Measurements from ENCODE around the gene CCDC34. TPM values are rescaled to one million over a fixed set of nuclear protein-coding genes. Genes with fewer than 3 reads are reported as not detected.

Gene CCDC34
- total RNA-seq, 1 experiment from 2014 or later, result 10.0 TPM

DNA sequence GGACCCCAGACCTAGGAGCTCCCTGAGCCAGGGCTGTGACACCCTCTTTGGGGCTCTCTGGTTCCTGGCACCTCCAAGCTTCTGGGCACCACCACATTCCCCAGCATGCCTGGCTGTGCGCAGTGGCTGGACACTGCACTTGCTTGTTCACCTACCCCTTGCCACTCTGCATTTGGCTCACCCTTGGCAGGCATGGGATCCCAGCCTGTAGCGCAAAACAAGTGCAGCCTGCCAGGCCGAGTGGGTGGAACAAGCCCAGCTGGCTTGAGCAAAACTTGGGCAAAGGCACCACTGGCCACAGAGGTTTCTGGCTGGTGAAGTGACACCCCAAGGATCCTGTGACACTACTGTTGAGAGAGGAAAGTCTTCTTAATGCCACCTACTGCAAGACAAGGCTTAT is 57.3 kb downstream of the CCDC34 start:
- Histone ChIP-seq H3K4me3 (ENCODE audit: insufficient read depth, low read depth, low read length) (no peak overlapping the region), H3K36me3 (replicated peaks; ENCODE audit: control insufficient read depth, insufficient read depth, low read length) (no peaks in the 10 kb centered on the region), H3K27me3 (ENCODE audit: control insufficient read depth, insufficient read depth, low read length) (no peaks in the 10 kb centered on the region)
- DNase-seq, result no peak

DNA sequence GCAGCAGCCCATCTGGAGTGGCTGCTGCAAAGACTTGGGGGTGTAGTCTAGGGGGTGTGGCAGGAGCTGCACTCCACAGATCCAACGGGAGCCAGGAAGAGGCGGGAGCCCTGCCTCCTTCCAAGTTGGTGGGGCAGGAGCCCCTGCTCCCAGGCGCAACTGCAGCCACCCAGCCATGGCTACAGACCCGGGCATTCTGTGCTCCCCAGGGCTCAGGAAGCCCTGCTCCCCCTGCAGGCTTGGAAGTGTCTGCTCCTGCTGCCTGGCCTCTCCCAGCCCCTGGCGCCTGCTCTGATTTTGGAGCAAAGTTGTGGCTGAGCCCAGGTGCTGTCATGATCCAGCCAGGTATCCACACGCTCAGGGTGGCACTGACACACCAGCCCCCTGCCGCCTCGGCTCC is 58.5 kb downstream of the CCDC34 start:
- DNase-seq, result peak; percentile 69
- H3K27me3 ChIP-seq (ENCODE audit: control insufficient read depth, insufficient read depth, low read length), result no peaks in the 10 kb centered on the region
- no peaks in the 10 kb centered on the region for H3K36me3 ChIP-seq (replicated peaks; ENCODE audit: control insufficient read depth, insufficient read depth, low read length)
- no peak overlapping the region for H3K4me3 ChIP-seq (ENCODE audit: insufficient read depth, low read depth, low read length)

DNA sequence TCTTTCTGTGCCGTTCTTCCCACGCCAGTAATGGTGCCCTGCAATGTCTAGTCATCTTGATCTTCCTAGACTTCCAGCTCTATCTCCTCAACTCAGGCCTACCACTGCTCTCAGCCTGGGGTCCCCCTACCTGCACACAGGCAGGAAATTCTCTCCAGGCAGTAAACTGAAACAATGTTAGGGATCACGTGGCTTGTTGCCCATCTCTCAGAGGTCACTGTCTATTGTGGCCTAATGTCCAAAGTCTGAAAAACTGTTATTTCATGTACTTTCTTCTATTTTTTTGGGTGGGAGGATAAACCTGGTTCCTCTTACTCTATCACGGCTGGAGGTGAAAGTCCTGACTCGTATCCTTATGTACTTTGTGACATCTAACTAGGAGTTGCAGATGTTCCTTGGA is 59.1 kb downstream of the CCDC34 start:
- no peak overlapping the region for H3K4me3 ChIP-seq (ENCODE audit: insufficient read depth, low read depth, low read length)
- no peak for DNase-seq
- H3K36me3 ChIP-seq (replicated peaks; ENCODE audit: control insufficient read depth, insufficient read depth, low read length), result no peaks in the 10 kb centered on the region
- no peaks in the 10 kb centered on the region for H3K27me3 ChIP-seq (ENCODE audit: control insufficient read depth, insufficient read depth, low read length)

DNA sequence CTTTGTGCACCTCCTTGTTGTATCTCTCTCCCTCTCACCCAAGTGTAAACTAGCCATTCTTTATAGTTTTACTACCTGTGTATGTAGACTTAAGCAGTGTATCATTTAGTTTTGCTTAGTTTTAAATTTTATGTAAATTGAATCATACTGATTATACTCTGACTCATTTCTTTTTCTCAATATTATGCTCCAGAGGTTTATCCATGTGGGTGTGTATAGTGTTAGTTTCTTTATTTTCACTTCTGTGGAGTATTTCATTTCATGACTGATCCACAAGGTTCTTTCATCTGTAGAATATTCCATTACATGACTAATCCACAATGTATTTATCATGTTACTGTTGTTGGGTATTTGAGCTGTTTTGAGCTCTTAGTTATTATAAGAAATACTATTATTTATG is 62.0 kb downstream of the CCDC34 start:
- no peak for DNase-seq
- H3K4me3 ChIP-seq (ENCODE audit: insufficient read depth, low read depth, low read length), result no peak overlapping the region
- H3K27me3 ChIP-seq (ENCODE audit: control insufficient read depth, insufficient read depth, low read length), result no peaks in the 10 kb centered on the region
- no peaks in the 10 kb centered on the region for H3K36me3 ChIP-seq (replicated peaks; ENCODE audit: control insufficient read depth, insufficient read depth, low read length)

DNA sequence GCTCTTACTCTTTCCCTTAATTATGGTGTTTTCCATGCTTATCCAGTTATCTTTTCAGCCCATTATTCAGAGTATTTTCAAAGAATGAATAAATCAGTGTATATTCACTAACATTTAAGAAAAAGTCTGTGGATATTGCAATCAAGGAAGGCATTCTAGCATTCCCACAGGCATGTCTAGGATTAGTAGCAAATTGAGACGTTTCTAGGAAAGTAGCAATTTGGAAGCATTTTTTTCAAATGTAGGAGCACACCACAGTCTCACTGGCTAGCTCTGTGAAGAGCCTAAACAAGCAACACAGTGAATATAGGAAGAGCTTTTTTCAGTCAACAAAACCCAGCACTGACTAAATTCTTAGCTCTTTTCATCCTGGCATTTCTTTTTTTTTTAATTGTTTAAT is 65.4 kb downstream of the CCDC34 start:
- Histone ChIP-seq H3K36me3 (replicated peaks; ENCODE audit: control insufficient read depth, insufficient read depth, low read length) (no peaks in the 10 kb centered on the region), H3K27me3 (ENCODE audit: control insufficient read depth, insufficient read depth, low read length) (no peaks in the 10 kb centered on the region)
- no peak for DNase-seq

DNA sequence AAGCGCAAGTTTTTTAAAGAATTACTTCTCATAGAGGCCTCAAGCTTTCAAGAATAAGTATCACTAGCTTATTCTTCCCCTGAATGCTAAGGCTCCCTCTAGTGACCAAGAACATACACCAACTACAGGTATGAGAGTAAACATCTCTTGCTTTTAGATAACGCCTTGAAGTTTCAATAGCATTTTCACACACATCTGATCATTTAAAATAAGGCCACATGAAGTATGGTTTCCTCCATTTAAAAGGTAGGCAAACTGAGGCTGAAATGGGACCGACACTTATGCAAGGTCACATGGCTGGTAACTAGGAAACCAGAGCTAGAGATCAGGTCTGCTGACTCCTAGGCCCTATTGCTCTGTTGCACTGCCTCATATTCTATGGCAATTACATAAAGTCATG is 66.5 kb downstream of the CCDC34 start:
- H3K27me3 ChIP-seq (ENCODE audit: control insufficient read depth, insufficient read depth, low read length), result no peaks in the 10 kb centered on the region
- no peak overlapping the region for H3K4me3 ChIP-seq (ENCODE audit: insufficient read depth, low read depth, low read length)
- peak; percentile 68 for DNase-seq
- H3K36me3 ChIP-seq (replicated peaks; ENCODE audit: control insufficient read depth, insufficient read depth, low read length), result no peaks in the 10 kb centered on the region

More for the DNA sequence above, 65.4 kb downstream of the CCDC34 start:
- no peak overlapping the region for H3K4me3 ChIP-seq (ENCODE audit: insufficient read depth, low read depth, low read length)

DNA sequence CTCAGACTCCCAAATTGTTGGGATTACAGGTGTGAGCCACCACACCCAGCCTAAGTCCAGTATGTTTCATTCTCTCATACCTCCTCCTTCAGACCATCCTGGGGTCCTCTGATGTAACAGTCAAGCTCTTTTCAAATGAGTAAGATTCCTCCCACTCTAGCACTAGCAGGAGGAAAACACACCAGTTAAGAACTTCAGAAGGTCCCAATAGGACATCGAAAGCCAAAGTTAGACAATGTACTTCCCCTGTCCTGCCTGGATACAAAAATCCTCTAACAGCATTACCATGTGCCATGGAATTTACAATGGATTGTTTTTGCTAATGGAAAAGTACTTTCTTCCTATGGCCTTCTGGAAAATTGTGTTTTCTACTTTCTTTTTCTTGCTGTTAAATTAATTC is 67.1 kb downstream of the CCDC34 start:
- no peaks in the 10 kb centered on the region for H3K27me3 ChIP-seq (ENCODE audit: control insufficient read depth, insufficient read depth, low read length)
- H3K36me3 ChIP-seq (replicated peaks; ENCODE audit: control insufficient read depth, insufficient read depth, low read length), result no peaks in the 10 kb centered on the region
- DNase-seq, result no peak
- H3K4me3 ChIP-seq (ENCODE audit: insufficient read depth, low read depth, low read length), result no peak overlapping the region

DNA sequence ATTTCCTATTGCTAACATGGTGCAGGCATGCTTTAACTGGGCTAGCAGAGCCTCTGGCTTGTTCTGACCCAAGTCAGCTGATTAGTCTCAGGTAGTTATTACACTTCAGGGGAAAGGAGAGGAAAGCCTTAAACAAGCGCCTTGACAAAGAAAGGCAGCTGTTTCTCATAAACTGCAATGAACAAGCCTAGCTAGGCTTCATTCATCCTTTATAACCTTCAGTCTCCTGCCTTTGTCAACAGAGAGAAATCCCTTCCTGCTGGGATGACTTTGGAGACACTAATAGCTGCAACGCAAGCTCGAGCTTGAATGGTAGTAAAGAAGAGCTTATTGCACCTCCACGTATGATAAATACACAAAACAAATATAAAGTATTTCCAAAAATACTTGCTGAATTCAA is 68.4 kb downstream of the CCDC34 start:
- DNase-seq, result no peak
- Histone ChIP-seq H3K36me3 (replicated peaks; ENCODE audit: control insufficient read depth, insufficient read depth, low read length) (no peaks in the 10 kb centered on the region), H3K4me3 (ENCODE audit: insufficient read depth, low read depth, low read length) (no peak overlapping the region)

DNA sequence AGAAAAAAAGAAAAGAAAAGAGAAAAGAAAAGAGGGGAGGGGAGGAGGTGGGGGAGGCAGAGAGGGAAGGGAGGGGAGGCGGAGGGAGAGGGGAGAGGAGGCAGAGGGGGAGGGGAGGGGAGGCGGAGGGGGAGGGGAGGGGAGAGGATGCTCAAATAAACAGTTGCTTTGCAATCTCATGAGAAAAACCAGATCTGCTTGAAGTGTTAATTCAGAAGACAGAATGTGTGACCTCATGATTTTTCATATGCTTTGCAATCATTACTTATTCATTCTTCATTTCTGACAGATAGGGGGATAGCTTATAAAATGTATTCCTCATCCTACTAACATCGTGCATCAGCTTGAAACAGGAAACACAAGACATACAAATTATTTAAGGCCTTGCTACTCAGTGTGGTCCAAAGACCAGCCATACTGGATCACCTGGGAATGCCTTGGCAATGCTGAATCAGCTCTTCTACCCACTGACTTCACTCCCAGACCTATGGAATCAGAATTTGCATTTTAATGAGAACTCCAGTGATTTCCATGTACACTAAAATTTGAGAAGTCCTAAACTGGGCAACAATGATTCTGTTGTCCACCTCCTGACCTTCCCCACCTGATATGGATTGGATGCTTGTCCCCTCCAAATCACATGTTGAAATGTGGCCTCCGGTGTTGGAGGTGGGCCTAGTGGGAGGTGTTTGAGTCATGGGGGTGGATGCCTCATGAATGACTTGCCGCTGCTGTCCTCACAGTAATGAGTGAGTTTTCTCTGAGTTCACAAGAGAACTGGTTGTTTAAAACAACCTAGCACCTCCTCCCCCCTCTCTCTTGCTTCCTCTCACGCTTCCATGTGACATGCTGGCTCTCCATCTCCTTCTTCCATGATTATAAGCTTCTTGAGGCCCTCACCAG is 69.2 kb downstream of the CCDC34 start:
- Histone ChIP-seq H3K27me3 (ENCODE audit: control insufficient read depth, insufficient read depth, low read length) (no peaks in the 10 kb centered on the region), H3K4me3 (ENCODE audit: insufficient read depth, low read depth, low read length) (no peak overlapping the region), H3K36me3 (replicated peaks; ENCODE audit: control insufficient read depth, insufficient read depth, low read length) (no peaks in the 10 kb centered on the region)
- no peak for DNase-seq

More for the DNA sequence above, 68.4 kb downstream of the CCDC34 start:
- H3K27me3 ChIP-seq (ENCODE audit: control insufficient read depth, insufficient read depth, low read length), result no peaks in the 10 kb centered on the region

DNA sequence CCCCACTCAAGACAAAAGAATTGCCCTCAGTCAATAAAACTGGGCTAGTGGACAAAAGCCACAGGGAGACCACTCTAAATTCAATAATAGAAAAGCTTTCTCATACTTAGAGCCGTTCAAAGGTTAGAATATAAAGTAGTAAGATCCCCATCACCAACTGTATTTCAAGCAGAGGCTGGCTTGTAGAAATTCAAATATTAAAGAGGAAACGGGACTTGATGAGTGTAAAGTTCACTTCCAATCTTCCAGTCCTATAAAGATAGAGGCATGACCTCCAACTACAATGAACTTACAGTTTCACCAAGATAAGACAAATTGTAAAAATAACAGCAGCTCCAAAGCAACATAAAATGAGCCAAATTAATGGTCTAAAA is 70.4 kb downstream of the CCDC34 start:
- DNase-seq, result no peak

DNA sequence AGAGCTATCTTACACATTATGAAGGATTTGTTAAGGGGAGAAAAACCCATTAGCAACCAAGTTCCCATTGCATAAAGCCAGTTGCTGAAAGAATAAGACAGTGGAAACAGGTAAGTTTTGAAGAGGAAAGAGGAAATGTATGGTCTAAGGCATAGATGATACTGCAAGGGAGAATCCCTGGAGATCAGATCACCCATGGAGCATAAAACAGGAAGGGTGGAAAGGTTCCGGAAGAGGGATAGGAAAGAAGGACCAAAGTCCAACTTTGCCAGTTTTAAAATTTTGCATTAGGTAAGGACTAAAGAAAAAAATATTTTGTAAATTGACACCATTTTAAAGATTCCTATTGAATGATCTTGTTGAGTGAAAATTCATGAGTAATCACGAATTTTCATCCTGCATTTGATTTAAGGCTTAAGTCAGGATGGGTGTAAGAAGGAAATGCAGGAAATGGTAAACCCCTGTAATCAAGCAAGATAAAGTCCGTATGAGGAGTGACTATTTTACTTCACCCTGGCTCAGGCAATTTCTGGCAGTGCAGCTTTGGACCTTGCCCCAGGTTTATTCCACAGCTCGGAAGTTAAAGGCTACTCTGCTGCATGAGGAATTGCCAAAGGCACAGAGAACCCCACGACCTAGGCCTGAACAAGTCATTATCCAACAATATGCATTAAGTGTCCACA is 70.9 kb downstream of the CCDC34 start:
- DNase-seq, result no peak
- Histone ChIP-seq H3K4me3 (ENCODE audit: insufficient read depth, low read depth, low read length) (no peak overlapping the region), H3K27me3 (ENCODE audit: control insufficient read depth, insufficient read depth, low read length) (no peaks in the 10 kb centered on the region), H3K36me3 (replicated peaks; ENCODE audit: control insufficient read depth, insufficient read depth, low read length) (no peaks in the 10 kb centered on the region)

More for the DNA sequence above, 70.4 kb downstream of the CCDC34 start:
- Histone ChIP-seq H3K4me3 (ENCODE audit: insufficient read depth, low read depth, low read length) (no peak overlapping the region), H3K36me3 (replicated peaks; ENCODE audit: control insufficient read depth, insufficient read depth, low read length) (no peaks in the 10 kb centered on the region), H3K27me3 (ENCODE audit: control insufficient read depth, insufficient read depth, low read length) (no peaks in the 10 kb centered on the region)

DNA sequence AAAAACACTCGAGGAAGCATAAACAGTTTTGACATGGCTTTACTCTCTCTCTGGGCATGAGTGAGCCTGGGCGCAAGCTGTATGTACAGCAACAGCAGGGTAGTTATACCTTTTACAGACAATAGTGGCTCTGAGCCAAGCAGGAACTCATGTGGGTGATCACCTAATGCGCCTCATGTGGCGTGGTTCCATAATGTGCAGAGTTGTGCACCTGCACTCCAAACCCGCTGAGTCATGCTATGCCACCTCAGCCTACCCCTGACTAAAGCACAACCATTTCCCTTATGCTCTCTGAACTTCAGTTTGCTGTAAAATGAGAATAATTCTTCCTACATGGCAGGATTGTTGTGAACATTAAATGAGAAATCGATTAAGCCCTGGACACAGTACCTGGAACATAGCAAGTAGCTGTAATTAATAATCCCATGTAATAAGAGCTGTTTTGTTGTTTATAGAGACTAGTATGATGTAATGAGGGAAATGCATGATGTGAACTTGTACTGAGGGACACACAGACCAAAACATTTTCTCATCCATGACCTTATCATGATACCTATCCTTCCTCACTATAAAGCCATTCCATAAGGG is 71.6 kb downstream of the CCDC34 start:
- Histone ChIP-seq H3K4me3 (ENCODE audit: insufficient read depth, low read depth, low read length) (no peak overlapping the region), H3K27me3 (ENCODE audit: control insufficient read depth, insufficient read depth, low read length) (no peaks in the 10 kb centered on the region)
- no peak for DNase-seq

DNA sequence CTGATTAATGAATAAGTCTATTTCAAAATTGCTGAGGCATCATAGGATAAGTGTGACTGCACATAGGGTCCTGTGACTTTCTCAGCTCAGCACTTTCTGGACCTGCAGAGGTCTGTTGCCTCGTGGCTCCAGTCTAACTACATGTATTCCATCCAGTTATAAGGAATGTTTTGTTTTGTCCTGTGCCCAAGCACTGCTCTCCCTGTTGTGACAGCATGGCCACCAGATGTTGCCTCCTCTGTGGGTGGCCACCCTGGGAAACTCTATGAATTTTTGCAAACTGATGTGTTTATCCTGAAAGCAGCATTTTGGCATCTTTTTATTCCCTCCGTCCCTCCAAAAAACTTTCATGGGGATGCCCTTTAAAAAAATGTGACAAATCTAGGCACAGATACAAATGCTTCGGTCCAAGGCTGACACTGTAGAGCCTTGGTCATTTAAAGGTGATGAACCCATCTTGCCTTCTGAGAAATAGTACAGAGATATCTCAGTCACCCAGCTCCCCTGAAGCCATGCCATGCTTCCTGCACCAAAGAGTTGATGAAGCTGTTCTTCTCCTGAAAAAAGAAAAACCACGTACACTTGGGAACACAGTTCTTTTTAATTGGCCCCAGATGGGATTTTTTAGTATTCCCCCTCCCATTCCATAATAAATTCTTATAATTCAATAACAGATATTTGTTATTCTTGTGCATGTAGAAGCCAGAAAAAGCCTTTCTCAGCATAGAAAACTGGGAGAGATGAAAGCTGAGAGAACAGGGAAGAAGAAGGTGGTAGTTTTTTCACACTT is 72.6 kb downstream of the CCDC34 start:
- Histone ChIP-seq H3K27me3 (ENCODE audit: control insufficient read depth, insufficient read depth, low read length) (no peaks in the 10 kb centered on the region), H3K4me3 (ENCODE audit: insufficient read depth, low read depth, low read length) (no peak overlapping the region), H3K36me3 (replicated peaks; ENCODE audit: control insufficient read depth, insufficient read depth, low read length) (no peaks in the 10 kb centered on the region)
- DNase-seq, result no peak

More for the DNA sequence above, 71.6 kb downstream of the CCDC34 start:
- H3K36me3 ChIP-seq (replicated peaks; ENCODE audit: control insufficient read depth, insufficient read depth, low read length), result no peaks in the 10 kb centered on the region

Measured in H7 (cell line).